AG08395 (cell line): ENCODE measurements around the gene HMGN1.
"Not testable (repeated sequence)": the region's sequence is repeated elsewhere in the genome, so short reads cannot be mapped to it uniquely, and the experiment has no call there.

Experiments
- DNase-seq: peaks from one replicate; pipeline ENCODE4 v3.0.0; 2012; ENCODE audit warnings: mixed read lengths, low spot score

The HMGN1 gene

GRCh38 chr21:39348355-39349210 lies at the start of gene HMGN1:
Gene HMGN1 (minus strand): TSS chr21:39349088. CDS start chr21:39348917, 171 bp downstream.
- peak; percentile 75 for DNase-seq

- DNase-seq = no peak
Observed at GRCh38 chr21:39397646-39398385, 48.9 kb upstream of the HMGN1 start.

- no peak for DNase-seq
Observed at GRCh38 chr21:39392981-39393380, 44.1 kb upstream of the HMGN1 start.

- DNase-seq = no peak
Observed at GRCh38 chr21:39390212-39390765, 41.4 kb upstream of the HMGN1 start.

GRCh38 chr21:39388811-39389155 lies 39.9 kb upstream of the HMGN1 start:
- no peak for DNase-seq

GRCh38 chr21:39388038-39388810 lies 39.3 kb upstream of the HMGN1 start:
- peak; percentile 90 for DNase-seq

- DNase-seq = peak; percentile 98
Observed at GRCh38 chr21:39387461-39388037, 38.7 kb upstream of the HMGN1 start.

GRCh38 chr21:39386899-39387298 lies 38.0 kb upstream of the HMGN1 start:
- no peak for DNase-seq

- DNase-seq = no peak
Observed at GRCh38 chr21:39386194-39386593, 37.3 kb upstream of the HMGN1 start.

- DNase-seq = peak; percentile 89
Observed at GRCh38 chr21:39385299-39386145, 36.6 kb upstream of the HMGN1 start.

- no peak for DNase-seq
Observed at GRCh38 chr21:39384674-39385298, 35.9 kb upstream of the HMGN1 start.

- not testable (repeated sequence) for DNase-seq
Observed at GRCh38 chr21:39382096-39382495, 33.2 kb upstream of the HMGN1 start.

- DNase-seq = no peak
Observed at GRCh38 chr21:39381009-39381408, 32.1 kb upstream of the HMGN1 start.

- peak; percentile 98 for DNase-seq
Observed at GRCh38 chr21:39379986-39380891, 31.4 kb upstream of the HMGN1 start.

- no peak for DNase-seq
Observed at GRCh38 chr21:39377444-39378050, 28.7 kb upstream of the HMGN1 start.

- no peak for DNase-seq
Observed at GRCh38 chr21:39375446-39375845, 26.6 kb upstream of the HMGN1 start.

GRCh38 chr21:39374046-39374445 lies 25.2 kb upstream of the HMGN1 start:
- no peak for DNase-seq

- peak; percentile 30 for DNase-seq
Observed at GRCh38 chr21:39373634-39374033, 24.7 kb upstream of the HMGN1 start.

GRCh38 chr21:39369896-39370288 lies 21.0 kb upstream of the HMGN1 start:
- not testable (repeated sequence) for DNase-seq
